Caki2 (cell line): ENCODE measurements around the gene PRPF6. TPM values are rescaled to one million over a fixed set of nuclear protein-coding genes. Genes with fewer than 3 reads are reported as not detected.
"Not testable (repeated sequence)": the region's sequence is repeated elsewhere in the genome, so short reads cannot be mapped to it uniquely, and the experiment has no call there.

Experiments
- DNase-seq: peaks from one replicate; pipeline ENCODE4 v3.0.0-alpha.2; 2015; ENCODE audit warnings: low read depth
- in situ Hi-C: cut with HindIII; loops from 2 replicates; pipeline ENCODE4 v1.10.0; 2016; ENCODE audit warnings: low sequenced_read_pairs, low pct_unique_long_range_greater_than_20kb, mixed read lengths
- total RNA-seq: library from RNA; depleted of rRNA; stranded (reverse); fragments of >200 nt; shearing (Covaris generic); gene quantifications from 2 replicates; pipeline ENCODE4 v1.2.3, GENCODE V29; 2014; ENCODE audit warnings: low replicate concordance

Gene PRPF6
- total RNA-seq, 1 experiment from 2014 or later = 130 TPM

GRCh38 chr20:63980317-63980805 is 571 bp upstream of the PRPF6 start:
- no peak for DNase-seq
- in situ Hi-C loops = no loop called here

- in situ Hi-C loops = no loop called here
- no peak for DNase-seq
Observed at GRCh38 chr20:63982937-63983336, 2.0 kb downstream of the PRPF6 start.

DNA sequence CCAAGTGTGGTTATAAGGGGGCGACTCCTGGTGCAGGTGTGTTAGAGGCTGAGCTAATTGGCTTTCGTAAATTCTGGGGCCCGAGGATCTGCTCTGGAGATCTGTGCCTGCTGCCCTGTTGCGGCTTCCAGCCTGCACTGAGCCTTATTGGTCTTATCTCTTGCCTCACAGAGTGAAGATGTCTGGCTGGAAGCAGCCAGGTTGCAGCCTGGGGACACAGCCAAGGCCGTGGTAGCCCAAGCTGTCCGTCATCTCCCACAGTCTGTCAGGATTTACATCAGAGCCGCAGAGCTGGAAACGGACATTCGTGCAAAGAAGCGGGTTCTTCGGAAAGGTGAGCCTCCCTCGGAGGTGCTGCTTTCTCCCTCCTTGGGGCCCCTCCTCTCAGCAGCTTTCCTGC is 20.0 kb downstream of the PRPF6 start:
- no peak for DNase-seq
- in situ Hi-C loops = no loop called here

GRCh38 chr20:64001607-64002011 is 20.7 kb downstream of the PRPF6 start:
- in situ Hi-C loops = no loop called here
- peak; percentile 75 for DNase-seq

DNA sequence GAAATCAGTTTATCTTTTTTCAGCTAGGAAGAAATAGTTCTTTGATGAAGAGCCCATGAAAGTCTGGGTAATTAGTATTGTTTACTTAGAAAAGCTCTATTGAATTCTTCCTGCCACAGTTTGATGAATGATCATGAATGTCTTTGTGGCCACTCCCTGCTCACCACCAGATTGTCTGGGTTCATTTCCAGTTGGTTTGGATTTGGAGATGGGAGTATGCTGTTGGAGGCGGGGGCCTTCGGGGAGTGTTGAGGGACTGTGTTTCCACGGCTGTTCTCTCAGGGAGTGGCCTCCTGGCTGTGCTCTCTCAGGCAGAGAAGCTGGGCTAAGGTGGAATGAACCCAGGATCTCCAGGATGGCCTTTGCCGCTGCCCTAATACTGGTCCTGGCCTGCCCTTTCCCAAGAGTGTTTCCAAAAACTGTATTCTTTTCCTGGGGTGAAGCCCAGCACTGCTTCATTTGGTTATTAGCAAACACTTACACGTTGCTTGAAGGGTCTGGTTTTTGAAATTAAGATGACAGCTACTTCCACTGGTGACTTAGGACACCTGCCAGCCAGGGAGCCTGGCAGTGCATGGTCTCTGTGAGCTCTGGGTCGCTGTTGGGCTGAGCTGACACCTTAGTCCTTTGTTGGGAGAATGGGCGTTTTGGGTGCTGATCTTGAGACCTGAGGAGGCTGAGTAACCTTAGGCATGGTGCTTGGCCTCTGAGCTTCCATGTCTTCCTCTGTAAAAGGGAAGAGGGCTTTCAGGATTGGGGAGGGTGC is 23.2 kb downstream of the PRPF6 start:
- peak; percentile 78 for DNase-seq
- in situ Hi-C loops = no loop called here

GRCh38 chr20:64005394-64005793 is 24.5 kb downstream of the PRPF6 start:
- in situ Hi-C loops = no loop called here
- DNase-seq = no peak

DNA sequence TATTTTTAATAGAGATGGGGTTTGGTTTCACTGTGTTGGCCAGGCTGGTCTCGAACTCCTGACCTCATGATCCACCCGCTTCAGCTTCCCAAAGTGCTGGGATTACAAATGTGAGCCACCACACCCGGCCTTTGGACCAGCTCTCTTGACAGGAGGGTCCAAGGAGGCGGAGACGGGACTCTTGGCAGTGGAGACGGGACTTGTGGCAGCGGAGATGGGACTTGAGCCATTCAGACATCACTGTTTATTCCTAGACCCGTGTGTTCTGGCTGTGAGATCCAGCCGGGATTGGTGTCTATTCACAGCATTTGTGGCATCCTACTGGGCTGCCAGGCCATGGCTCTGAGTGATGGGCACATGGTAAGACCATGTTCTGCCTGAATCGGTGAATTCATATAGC is 25.6 kb downstream of the PRPF6 start:
- DNase-seq = no peak
- in situ Hi-C loops = no loop called here

DNA sequence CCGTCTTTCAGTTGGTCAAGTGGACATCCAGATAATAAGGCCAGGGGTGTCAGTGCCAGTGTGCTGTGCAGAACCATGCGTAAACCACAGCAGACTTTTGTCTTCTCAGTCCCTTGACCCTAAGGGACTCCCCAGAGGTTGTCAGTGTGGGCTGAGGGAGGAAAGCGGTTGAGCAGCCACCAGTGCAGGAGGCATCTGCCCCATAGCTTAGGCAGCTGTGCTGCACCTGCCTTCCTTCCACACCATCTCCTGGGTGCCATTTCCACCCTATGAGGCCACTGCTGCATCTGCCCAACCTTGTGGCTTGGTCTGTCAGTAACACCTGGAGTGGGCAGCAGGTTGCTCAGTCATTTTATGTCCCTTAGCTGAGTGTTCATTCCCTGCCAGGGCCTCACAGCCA is 26.0 kb downstream of the PRPF6 start:
- DNase-seq = no peak

GRCh38 chr20:64009811-64010387 is 29.0 kb downstream of the PRPF6 start:
- no peak for DNase-seq
- in situ Hi-C loops = no loop called here

More for the DNA sequence above, 26.0 kb downstream of the PRPF6 start:
- in situ Hi-C loops = no loop called here

DNA sequence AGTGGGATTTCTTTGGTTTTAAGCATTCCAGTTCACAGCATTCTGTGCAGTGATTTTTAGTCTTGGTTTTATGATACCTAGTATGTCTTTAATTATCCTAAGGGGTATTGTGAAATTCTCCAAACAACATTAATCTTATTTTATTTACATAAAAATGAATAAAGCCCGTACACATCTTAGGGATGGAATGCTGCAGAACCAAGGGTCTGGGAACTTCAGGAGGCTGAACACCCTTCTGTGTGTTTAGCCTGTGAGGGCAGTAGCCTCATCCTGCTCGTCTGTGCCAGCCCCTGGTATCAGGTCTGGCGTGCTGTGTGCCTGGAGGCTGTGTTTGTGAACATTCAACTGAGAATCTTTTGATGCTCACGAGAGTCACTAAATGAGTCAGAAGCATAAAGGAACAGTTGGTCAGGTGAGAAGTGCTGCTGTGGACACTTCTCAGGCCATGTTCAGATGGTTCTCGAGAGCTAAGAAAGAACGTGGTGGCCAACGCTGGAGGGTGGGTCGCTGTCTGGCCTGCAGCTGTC is 29.8 kb downstream of the PRPF6 start:
- peak; percentile 14 for DNase-seq
- in situ Hi-C loops = no loop called here

DNA sequence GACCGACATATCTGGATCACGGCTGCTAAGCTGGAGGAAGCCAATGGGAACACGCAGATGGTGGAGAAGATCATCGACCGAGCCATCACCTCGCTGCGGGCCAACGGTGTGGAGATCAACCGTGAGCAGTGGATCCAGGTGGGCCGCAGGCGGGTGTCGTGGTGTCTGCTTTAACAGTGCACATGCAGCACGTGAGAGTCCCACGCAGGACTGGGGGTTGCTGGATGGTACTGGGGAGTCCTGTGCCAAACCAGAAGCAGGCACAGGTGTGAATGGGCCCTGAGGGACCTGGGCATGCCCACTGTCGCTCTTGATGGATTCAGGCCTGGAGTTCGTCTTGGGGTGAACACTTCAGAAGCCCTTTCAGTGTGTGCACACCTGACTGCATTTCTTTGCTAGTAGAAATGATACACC is 30.4 kb downstream of the PRPF6 start:
- DNase-seq = no peak
- in situ Hi-C loops = no loop called here

DNA sequence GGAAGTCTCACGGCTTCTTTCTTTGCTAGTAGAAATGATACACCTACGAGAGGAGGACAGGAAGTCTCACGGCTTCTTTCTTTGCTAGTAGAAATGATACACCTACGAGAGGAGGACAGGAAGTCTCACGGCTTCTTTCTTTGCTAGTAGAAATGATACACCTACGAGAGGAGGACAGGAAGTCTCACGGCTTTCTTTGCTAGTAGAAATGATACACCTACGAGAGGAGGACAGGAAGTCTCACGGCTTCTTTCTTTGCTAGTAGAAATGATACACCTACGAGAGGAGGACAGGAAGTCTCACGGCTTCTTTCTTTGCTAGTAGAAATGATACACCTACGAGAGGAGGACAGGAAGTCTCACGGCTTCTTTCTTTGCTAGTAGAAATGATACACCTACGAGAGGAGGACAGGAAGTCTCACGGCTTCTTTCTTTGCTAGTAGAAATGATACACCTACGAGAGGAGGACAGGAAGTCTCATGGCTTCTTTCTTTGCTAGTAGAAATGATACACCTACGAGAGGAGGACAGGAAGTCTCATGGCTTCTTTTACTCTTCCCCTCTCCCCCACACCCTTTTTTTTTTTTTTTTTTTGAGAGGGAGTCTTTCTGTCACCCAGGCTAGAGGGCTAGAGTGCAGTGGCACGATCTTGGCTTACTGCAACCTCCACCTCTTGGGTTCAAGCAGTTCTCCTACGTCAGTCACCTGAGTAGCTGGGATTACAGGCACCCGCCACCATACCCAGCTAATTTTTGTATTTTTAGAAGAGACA is 31.6 kb downstream of the PRPF6 start:
- in situ Hi-C loops, DNase-seq: not testable (repeated sequence)

DNA sequence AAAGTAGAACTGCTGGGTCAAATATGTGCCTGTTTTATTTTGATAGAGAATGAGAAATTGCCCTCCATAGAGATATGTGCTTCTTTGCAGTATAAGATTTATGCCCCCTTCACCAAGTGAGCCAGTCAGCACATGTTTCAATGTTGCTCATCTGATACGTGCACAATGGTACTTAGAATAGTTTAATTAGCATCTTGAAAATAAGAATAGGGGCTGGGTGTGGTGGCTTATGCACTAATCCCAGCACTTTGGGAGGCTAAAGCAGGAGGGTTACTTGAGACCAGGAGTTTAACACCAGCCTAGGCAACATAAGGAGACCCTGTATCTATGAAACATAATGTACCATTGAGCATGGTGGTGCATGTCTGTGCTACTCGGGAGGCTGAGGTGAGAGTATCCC is 34.7 kb downstream of the PRPF6 start:
- in situ Hi-C loops = no loop called here
- DNase-seq = no peak

GRCh38 chr20:64021124-64021975 is 40.4 kb downstream of the PRPF6 start:
- no peak for DNase-seq
- in situ Hi-C loops = no loop called here

DNA sequence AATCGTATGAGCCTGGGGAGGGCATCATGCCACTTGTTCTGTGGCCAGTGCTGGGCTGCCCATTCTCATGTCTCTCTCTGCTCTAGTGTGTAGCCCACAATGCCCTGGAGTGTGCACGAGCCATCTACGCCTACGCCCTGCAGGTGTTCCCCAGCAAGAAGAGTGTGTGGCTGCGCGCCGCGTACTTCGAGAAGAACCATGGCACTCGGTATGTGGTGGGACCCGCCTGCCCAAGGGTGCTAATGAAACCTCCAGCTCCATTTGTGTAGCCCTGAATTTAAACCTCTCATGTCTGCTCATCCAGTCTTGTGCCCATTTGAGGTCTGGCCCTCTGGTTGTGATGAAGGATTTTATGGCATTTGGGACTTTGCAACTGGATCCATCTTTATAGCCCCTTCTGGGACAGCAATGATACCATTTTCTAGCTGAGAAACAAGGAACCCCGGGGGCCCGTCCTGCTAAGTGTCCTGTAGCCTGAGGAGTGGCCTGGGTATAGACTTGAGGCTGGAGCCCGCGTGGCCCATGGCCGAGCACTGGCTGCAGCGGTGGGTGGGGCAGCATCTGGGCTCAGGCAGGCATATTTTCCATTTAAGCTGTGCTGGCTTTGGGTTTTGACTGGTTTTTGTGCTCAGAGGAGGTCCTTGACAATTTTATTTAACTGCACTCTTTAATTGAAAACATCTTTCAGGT is 41.9 kb downstream of the PRPF6 start:
- in situ Hi-C loops = no loop called here
- no peak for DNase-seq

DNA sequence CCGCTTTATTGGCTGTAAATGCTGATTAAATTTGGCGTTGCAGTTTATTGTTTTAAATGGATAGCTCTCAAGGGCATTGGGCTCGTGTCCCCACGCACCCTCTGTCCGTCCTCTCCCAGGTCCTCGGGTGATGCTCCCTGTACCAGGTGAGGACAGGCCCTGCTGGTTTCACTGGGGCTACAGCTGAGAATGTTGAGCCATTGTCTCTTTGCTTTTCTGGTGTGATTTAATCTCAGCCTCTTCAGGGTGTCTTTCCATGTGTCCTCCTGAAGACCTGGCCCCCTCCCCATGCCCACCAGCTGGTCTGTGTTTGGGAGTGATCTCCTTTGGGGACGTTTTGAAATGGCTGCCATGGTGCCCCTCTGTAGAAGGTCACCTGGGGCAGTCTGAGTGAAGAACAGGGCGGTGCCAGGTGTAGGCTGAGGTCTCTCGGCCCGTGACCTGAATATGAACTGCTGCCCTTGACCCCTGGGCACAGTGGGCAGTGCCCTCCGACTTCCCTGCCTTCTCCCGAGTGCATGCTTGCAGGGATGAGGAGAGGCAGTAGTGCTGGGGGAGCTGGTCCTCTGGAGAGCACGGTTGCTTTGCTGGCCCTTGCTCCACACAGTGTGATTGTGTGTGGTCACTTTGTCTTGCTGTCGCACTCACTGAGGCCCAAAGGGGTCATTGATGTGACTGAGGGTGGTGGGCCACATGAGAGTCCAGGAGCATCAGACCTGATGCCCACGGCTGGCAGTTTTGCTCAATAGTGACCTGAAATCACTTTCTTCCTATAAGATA is 42.6 kb downstream of the PRPF6 start:
- in situ Hi-C loops = no loop called here

More for the DNA sequence above, 42.6 kb downstream of the PRPF6 start:
- DNase-seq = no peak
